TTC549 (cell line): ENCODE data around the gene DHRS9.

Experiments used
- FAIRE-seq: peaks from 2 replicates; lab custom pipeline; 2012; peaks lifted over from hg19 to GRCh38; lab: Jason Lieb, UNC

The DHRS9 gene

DNA sequence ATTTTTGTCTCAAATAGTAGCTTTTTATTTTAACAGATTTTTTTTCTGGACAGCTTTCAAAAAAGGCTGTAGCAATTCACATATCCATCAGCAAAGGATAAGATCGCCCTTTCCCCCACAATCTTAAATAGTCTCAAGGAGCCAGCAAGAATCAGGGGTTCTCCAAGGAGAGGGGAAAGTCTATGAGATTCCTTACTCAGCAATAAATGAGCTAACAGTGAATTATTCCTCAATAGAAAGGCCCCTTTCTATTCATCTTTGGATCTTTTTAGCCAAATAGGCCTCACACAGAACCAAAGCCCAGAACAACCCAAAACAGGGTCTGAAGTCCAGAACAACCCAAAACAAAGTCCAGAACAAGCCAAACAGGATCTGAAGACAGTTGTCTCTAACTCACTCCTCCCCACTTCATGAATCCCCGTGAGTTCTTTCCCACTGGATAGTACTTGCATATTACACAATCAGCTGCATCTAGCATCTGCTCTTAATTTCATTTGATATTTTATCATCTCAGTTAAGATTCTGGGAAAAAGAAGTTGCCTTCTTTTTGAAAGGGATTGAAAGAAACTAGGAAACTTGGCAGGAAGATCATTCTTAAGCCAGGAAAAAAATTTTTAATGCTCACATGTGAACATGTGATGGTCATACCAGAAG lies 3.4 kb upstream of the DHRS9 start:
- FAIRE-seq: no peak

DNA sequence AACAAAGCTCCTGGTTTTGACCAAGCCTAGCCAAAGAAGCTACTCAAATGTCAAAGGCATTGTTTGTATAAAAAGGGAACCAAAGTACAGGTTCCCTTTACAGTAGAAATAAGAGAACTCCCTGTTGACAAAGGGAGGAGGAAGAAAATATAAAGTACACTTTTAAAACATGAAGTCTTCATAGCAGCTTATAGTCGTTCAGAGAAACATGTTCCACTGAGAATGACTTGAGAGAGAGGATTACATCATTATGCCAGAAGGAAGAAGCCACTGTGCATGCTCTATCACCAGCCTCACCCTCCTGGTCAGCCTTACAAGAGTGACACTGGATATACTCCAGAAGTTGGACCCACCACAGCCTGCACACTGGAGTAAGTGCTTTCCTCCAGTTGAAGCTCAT lies 2.5 kb upstream of the DHRS9 start:
- FAIRE-seq: no peak

DNA sequence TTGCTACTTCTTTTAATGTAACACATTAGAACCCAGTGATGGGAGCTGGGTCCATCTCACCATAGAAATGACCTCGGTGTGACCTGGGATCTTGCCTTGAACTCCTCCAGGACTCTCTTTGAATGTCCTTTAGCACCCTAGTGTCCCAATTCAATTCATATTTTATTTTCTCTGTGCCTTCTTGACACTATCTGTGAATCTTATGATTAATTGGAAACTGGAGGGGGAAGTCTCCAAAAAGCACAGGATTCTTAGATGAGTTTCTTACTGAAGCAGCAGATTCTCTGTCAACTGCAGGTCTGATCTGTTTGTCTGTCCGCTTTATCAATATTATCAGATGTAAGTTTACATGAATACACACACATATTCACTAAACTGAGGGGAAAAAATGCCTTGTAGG lies 470 bp downstream of the DHRS9 start:
- FAIRE-seq: no peak

DNA sequence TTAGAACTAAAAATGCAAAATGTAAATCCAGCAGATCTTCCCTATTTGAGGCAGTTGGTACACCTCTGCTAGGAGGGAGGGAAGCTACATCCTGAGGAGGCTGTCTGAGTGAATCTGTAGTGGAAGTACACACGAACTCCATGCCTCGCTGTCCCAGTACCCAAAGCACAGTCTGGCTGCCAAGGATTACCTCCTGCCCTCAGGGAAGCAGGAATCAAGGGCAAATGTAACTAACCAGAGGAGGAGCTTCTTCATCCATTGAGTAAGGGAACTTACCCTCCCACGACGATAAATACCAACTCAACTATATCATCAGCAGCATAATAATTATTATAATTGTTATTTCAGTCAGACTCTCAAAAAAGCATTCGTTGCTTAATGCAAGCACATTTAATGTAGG lies 2.1 kb downstream of the DHRS9 start:
- no peak for FAIRE-seq

DNA sequence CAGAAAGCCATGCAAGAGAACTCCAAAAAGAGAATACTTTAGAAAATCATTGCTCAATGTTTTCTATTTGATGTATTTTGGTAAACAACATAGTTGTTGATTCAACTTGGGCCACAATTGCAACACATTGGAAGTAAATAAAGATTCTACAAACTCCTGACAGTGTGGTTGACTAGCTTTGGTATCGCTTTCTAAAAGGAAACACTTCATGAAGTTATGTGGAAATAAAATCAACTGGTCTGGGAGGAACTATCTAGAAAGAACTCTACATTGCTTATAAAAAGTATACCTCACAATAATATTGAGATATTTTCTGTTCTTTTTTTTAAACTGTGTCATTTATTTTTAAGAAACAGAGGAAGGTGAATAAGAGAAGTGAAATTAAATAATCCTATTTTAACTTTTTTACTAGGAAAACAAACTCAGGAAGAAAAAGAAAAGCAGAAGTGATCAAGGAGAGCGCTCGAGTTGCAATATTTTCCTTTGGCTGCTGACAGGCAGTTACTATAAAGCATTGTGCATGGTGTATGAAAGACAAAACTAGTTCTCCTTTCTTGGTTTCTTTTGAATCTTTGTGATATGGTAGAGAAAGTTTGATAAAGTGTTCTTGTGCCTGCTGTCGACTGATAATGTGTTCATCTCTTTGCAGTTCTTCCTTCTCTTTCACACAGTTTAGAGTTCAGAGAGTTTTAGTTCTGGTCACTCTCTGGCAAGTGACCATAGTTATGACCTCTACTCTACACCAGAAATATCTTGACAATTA lies 3.0 kb downstream of the DHRS9 start:
- no peak for FAIRE-seq

DNA sequence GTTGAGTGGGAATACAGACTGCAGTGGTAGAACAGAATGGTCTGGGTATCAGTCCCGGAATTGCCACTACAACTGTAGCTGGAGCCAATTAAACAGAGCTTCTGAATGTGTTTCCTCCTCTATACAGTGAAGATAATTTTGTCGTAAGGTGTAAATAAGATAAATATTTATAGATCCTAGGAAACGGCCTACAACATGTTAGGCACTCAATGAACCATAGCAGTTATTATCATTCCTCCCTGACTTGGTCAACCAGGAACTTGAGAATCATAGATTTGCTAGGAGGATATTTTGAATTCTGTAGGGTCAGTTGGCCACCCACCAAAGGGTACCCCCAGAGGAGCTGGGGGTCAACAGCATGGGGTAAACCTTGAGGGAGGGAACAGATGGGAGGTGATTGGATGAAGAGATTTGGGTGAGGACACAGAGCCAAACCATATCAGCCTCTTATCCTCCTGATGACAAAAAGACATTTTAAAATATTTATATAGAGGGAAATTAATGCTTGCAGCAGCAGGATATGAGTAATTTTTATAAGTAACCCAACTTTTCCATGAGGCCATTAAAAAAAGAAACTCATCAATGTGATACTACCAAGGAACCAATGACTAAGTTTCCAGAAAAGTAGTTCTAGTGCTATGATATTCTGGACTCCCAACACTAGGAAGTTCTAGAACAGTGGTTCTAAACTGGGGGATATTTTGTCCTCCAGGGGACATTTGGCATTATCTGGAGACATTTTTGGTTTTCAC lies 4.0 kb downstream of the DHRS9 start:
- no peak for FAIRE-seq

DNA sequence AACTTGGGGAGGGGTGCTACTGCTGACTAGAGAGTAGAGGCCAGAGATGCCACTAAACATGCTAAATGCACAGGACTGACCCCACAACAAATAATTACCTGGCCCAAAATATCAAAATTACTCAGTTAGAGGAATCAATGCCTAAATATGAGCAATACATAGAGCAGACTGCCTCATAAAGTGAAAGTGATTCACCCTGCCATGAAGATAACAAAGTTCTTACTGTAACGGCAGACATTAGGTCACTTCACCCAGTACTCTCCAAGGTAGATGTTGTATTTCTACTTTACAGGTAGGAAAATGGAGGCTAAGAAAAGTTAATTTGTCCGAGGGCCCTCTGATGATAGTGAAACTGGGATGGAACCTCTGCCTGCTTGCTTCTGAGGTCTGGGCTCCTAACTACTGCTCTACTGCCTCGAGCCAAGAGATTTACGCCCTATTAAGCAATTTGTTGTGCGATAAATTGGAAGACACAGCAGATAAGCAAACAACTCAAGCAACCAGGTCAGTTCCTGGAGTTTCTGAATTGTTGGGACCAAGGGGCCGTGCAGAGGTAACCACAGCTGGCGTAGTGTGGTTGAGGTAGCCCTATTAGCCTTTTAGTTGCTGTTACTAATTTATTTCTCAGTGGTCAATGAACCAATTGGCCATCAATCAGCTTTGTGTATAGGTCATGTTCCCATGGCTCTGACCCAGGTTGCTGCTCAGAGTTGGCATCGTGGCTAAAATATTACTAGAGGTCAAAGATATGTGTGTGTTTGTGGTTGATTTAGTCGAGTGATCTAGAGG lies 4.8 kb downstream of the DHRS9 start:
- no peak for FAIRE-seq

DNA sequence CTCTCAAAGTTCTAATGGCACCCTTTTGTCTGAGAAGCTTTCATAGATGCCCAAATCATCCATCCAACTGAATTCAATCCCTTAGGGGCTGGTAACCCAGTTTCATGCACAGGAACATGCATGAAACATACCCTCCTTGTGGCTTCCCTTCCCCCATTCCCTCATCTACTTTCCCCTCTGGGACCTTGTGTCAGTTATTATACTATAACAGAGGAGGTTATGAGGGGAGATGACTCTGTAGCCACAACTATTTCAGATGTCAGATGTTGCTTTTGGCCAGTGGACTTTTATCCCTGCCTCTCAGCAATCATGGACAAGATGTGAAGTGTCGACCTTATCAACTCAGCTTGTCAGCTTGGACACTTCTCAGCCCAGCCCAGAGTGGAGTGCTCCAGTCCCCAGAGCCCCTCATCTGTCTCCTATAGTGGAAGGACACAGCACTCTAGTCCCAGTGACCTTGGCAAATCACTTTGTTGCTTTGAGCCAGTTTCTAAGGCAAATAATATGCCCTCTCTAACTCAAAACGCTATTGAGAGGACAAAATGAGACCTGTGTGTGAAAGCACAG lies 8.4 kb downstream of the DHRS9 start:
- FAIRE-seq: no peak

DNA sequence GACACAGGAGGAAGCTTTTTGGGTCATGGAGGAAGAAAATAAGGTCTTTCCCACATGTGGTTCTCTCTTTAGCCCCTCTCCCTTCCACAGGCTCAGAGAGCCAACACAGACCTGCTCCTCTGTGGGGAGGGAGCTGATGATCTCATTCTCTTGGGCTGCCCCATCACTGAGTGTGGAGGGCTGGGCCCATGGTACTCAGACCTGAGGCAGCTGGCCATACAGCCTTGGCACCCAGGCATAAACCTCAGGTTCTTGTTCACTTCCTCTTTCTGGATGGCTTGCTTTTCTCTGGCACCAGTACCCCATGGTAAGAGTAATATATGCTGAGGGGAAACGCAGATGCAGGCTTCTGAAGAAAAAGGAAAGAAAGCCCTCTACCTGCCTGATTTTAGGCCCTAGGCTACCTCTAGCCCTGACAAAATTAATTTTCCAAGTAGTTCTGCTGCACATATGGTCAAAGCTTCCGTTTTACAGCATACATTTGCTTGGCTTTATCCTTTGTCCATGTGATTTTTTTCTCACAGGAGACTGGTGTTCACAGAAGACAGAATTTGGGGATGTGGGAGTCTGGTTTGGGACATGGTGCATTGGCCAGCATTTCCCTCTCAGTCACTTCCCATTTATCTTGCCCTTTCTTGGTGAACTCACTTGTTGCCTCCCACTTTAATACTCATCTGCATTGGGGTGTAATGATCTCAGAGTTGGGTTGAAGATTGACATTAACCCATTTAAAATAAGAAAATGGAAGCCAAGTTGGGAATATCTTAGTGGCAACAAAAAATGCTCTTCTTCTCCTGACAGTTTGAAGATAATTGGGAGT lies 11.1 kb downstream of the DHRS9 start:
- no peak for FAIRE-seq

DNA sequence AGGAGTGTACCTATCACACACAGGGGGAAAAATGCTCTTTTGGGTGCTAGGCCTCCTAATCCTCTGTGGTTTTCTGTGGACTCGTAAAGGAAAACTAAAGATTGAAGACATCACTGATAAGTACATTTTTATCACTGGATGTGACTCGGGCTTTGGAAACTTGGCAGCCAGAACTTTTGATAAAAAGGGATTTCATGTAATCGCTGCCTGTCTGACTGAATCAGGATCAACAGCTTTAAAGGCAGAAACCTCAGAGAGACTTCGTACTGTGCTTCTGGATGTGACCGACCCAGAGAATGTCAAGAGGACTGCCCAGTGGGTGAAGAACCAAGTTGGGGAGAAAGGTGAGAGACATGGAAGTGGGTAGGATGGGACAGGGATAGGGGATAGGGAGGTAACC lies 12.2 kb downstream of the DHRS9 start:
- no peak for FAIRE-seq

DNA sequence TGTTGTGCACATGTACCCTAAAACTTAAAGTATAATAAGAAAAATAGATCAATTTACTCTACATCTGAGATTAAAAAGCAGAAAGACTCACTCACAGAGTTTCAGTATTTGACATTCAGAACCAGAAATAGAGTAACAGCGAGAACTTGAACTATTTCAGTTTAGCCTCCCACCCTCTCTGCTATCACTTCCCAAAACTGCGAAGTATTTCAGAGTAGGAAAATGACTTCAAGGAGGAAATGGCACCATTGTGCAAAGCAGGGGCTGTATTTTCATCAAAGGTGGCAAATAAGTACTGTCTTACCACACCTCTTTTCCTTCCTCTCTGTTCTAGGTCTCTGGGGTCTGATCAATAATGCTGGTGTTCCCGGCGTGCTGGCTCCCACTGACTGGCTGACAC lies 13.6 kb downstream of the DHRS9 start:
- no peak for FAIRE-seq

DNA sequence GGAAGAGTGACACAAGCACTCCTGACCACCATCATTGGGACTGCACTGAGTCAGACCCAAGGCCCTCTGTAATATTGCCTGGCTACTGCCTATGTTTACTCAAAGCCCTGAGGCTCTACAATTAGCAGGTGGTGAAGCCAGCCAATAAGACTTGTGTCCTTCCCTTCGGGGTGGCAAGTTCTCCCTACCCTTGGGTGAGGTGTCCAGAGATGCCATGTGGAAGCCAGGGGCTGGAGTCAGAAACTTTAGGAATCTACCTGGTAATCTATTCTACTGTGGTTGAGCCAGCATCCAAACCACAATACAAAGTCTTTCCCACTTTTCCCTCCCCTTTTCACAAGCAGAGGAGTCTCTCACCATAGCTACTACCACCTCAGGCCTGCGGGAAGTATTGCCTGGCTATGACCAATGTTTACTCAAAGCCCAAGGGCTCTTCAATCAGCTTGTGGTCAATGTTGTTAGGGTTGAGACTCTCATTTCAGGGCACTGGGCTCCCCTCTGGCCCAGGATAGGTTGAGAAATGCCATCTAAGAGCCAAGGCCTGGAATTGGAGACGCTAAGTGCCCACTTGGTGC lies 17.6 kb downstream of the DHRS9 start:
- no peak for FAIRE-seq

DNA sequence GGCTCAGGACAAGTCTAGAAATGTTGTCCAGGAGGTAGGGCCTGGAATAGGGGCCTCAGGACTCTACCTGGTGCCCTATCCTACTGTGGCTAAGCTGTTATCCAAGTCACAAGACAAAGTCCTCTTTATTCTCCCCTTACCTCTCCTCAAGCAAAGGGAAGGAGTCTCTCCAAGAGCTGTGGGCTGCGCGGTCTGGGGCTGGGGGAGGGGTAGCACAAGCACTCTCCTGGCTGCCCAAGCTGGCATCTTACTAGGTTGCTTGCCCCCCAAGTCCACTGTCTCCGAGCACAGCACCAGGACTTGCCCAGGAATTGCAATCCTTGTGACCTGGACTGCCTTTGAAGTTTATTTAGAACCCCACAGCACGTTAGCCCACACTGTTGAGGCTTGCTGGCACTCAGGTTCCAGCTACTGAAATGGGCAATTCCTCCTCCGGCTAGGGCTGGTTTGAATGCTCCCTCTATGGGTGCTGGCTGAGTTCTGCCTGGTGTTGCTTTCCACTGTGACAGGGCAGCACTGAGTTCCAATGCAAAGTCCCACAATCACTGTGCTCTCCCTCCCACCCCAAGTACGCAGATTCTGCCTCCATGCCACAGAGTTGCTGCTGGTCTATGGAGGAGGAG lies 18.5 kb downstream of the DHRS9 start:
- FAIRE-seq: no peak

DNA sequence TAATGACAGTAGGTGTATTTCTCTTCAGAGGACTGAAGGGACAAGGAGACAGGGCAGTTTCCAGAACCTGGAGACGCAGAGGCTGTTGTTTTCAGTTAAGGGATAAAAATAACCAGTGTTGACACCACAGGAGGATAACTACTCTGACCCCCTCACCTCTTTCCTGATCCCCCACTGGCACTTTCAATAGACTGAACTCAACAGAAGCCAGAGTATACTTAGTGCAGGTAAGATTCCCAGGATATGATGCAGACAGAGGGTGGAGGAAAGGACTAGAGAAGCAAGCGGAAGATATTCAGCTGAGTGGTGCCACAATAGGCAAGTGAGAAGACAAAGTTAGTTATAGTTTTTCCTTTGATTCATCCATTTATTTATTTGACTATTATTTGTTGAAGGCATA lies 19.8 kb downstream of the DHRS9 start:
- FAIRE-seq: no peak

DNA sequence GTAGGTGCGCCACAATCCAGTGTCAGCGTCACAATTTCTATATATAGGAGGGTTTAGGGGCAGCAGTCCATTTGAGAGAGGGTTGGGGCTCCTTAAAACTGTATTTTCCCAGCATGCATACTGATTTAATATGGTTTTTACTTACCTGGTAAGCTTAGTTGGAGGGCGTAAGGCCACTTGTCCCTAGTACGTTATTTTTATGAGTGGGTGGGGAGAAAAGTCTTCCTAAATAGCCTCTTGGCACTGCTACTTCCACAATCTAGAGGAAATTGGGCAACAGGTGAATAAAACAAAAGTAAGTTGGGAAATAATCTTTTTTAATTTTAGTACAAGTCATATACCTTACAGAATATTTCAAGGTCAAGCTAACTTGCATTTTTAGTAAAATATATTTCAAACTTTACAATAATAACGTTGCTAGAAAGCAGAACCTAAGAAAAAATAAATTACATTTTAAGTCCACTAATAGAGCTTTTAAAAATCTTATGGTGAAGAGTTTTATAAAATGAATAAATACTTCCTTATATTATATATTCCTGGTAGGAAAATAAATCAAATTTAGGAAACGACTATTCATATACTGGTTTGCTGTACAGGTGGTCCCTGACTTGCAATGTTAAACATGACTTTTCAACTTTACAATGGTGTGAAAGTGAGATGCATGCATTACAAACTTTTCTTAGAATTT lies 20.9 kb downstream of the DHRS9 start:
- no peak for FAIRE-seq

DNA sequence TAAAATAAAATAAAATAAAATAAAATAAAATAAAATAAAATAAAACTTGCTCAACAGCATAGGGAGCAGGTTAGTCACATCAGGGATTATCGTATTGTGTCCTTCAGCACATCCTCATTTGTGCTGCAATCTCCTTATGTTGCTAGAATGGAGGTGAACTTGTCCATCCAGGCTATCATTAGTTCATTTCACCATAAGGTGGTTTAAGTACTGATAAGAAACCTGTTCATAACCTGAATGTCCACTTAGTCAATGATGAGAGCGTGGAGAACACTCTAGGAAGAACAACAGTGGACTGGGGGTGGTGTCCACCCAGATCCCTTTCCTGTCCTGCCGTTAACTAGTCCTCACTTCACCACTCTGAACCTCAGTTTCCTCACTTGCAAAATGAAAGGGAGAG lies 21.9 kb downstream of the DHRS9 start:
- no peak for FAIRE-seq

DNA sequence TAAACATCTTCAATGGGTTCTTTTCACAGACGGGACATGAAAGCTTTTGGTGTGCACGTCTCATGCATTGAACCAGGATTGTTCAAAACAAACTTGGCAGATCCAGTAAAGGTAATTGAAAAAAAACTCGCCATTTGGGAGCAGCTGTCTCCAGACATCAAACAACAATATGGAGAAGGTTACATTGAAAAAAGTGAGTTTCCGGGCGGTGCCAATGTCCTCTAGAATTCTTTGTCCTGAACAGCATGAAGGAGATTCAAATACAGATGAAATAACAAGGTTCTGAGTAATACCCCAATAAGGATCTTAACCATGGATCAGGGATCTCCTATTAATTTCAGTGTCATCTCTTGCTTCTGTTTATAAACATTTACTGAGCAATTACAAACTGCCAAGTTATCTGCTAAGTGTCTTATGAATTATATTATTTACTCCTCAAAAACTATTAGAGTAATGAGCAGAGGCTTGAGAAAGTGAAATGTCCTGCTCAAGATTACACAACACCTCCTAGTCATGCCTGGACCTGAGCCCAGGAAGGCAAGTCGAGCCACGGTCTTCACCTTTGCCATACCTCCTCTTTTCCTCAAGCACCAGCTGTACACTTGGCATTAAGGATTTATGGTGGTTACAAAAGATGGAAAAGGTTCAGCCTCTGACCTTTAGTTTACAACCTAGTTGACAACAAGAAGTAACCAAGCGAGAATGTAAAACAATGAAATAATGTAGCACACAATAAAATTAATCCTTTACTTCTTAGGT lies 22.6 kb downstream of the DHRS9 start:
- FAIRE-seq: no peak

DNA sequence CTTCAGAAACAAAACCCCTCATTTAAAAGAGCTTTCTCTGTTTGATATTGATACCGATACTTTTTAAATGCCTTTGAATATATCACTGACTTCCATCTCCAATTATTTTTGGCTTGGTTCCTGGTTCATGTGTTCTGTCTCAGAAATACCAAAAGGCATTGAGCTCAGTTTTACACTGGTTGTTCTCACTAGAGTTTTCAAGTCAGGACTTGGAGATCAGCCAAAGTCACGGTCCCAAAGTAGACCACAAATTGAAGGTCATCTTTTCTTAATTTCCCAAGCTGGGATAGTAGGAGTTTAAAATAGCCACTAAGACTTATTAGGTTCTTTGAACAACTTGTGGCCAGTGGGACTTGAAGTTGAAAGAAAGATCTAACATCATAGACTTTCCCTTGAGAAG lies 24.2 kb downstream of the DHRS9 start:
- FAIRE-seq: no peak

DNA sequence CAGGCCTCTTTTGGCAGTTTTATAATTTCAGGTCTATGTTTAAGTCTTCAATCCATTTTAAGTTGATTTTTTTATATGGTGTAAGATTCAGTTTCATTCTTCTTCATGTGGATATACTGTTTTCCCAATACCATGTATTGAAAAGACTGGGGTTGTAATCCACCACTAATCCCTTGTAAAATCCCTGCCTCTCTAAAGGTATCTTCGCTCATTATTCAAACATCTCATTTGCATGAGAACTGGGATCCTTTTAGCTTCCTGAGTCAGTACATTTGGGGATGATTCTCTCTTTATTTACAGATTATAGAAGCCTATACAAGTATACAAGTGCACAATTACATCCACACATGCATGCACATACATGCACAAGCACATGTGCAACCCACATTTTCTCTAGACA lies 25.3 kb downstream of the DHRS9 start:
- FAIRE-seq: no peak
